NCI-H1048 (cell line): ENCODE results near the gene IDUA.
A peak's percentile ranks its signal among the peaks of the same experiment; 100 is the strongest.

Source experiments
- DNase-seq: peaks from one replicate; lab custom pipeline; 2025; lab: John Stamatoyannopoulos, UW

IDUA gene

DNA sequence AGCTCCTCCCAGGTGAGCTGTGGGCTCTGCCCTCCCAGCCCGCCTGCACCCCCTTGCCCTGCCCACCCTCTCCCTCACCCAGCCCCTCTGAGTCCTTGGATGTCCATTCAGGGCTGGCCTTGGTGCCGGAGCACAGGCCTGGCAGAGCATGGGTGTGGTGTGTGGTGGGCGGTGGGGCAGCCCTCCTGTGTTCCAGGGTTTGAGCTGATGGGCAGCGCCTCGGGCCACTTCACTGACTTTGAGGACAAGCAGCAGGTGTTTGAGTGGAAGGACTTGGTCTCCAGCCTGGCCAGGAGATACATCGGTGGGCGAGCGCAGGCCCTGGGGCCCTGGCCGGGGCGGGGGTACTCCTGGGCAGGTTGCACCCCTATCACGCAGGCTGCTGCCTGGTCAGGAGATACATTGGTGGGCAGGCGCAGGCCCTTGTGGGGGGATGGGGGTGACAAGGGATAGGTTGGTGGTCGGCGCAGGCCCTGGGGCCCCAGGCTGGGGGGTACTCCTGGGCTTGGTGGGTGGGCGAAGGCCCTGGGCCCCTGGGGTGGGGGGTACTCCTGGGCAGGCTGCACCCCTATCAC lies 13.9 kb downstream of the IDUA start:
- DNase-seq: no peak

DNA sequence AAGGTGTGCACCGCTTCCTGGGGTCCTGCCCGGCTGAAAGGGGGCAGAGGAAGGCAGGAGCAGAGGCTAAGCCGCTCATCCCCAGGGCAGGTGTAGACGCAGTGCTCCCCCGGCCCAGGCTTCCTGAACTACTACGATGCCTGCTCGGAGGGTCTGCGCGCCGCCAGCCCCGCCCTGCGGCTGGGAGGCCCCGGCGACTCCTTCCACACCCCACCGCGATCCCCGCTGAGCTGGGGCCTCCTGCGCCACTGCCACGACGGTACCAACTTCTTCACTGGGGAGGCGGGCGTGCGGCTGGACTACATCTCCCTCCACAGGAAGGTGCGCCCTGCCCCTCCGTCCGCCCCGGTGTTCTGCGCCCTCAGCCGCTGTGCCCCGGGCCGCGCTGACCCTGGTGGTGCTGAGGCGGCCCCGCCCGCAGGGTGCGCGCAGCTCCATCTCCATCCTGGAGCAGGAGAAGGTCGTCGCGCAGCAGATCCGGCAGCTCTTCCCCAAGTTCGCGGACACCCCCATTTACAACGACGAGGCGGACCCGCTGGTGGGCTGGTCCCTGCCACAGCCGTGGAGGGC lies 14.8 kb downstream of the IDUA start:
- DNase-seq: no peak

GRCh38 chr4:1002131-1002630 lies 15.3 kb downstream of the IDUA start:
- DNase-seq: no peak

GRCh38 chr4:1002631-1003251 lies 15.9 kb downstream of the IDUA start:
- DNase-seq: no peak

DNA sequence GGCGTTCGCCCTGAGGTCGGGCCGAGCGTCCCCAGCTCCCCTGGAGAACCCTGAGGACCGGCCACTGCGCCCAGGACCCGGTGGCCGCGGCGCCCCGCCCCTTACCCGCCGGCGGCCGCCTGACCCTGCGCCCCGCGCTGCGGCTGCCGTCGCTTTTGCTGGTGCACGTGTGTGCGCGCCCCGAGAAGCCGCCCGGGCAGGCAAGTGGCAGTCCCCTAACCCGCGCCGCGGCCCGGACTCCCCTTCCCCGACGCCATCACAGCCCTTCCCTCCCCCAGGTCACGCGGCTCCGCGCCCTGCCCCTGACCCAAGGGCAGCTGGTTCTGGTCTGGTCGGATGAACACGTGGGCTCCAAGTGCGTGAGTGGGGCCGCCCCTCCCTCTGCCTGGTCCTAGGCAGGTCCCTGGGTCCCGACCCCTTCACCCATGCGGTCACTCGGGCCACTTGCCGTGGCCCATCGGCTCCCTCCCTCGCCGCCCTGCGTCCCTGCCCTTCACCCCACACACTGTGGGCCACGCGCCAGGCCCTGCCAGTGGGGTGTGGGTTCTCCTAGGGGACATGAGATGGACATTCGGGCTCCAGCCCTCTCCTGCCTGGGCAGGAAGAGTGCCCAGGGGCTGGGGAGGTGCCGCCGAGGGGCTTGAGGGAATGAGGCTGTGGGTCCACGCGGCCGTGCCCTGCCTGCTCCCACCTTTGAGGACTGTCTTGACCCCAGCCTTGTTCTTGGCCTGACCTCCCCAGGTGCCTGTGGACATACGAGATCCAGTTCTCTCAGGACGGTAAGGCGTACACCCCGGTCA lies 16.6 kb downstream of the IDUA start:
- DNase-seq: no peak

- DNase-seq: no peak
These were observed 17.2 kb downstream of the IDUA start for GRCh38 chr4:1004071-1004418.

- no peak for DNase-seq
These were observed 18.0 kb downstream of the IDUA start for GRCh38 chr4:1004557-1005485.

DNA sequence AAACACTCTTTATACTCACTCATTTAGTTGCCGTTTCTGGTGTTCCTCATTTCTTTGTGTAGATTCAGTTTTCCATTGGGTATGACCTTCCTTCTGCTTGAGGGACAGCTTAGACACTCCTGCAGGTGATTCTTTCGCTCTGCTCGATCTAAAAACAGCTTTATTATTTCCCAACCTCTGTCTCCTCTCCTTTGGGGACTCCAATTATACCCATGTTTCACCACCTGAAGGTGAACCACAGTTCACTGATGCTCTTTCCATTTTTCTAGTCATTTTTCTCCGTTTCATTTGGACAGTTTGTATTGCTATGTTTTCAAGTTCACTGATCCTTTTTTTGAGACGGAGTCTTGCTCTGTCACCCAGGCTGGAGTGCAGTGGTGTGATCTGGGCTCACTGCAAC lies 20.0 kb downstream of the IDUA start:
- DNase-seq: no peak

DNA sequence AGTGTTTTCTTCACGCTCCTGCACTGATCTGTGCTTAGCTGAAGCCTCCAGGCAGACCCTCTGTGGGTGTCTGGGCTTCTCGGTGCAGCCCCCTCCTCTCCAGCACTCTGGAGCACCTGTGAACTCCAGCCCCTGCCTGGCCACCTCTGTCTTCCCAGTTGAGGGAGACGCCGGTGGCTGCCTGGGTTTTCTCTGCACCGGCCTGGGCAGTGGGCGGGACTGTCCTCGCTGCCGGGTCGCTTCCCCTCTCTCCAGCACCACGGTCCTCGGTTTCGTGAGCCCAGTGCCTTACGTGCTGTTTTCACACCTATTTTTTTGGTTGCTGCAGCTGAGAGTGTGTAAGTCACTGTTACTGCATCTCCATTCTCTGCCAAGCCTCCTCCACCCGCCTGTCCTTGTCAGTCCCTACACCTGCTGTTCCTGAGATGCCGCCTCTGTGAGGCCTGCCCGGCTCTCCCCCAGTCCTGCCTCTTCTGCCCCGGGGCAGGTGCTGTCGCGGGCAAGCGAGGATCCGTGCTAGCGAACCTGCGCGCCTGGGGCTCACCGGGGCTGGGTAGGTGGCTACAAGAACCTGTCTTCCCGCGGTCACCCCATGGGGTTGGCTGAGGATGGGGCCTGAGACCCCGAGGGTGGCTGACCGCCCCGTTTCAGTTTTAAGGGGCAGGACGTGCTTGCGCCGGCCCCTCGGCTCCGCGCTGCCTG lies 22.1 kb downstream of the IDUA start:
- no peak for DNase-seq

DNA sequence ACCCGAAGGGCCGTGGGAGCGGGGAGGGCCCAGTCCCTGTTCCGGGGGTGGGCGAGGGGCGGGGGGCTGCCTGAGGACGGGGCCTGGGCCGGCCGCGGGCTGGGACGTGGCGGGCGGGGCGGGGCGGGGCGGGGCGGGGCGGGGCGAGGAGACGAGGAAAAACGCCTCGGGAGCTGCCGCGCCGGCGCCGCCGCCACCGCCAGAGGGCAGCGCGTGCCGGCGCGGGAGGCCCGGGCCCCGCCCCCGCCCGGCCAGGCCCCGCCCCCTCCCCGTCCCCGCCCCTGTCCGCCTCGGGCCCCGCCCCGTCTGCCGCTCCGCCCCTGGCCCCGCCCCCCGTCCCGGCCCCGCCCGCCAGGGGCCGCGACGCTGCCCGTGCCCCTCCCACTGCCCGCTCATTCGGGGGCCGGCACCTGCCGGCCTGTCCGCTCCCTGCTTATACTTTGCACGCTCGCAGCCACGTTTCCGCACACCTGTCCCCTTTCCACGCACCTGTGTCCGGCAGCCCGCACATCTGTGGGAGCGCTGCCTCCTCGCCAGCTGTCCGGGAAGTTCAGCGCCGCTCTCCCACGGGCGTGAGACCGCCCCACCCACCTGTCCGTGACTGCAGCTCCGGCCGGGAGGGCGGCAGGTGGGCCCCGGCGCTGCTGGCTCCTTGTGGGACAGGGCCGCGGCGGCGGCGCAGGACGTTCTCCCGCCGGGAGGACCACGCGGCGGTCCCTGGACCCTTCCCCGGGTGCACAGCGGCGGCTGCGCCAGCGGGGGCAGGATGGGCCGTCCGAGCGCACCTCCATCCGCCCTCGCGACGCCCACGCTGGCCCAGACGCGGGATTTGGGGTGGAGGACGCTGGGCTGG lies 22.9 kb downstream of the IDUA start:
- peak; percentile 19 for DNase-seq

- DNase-seq: no peak
These were observed 23.7 kb downstream of the IDUA start for GRCh38 chr4:1010395-1011021.

DNA sequence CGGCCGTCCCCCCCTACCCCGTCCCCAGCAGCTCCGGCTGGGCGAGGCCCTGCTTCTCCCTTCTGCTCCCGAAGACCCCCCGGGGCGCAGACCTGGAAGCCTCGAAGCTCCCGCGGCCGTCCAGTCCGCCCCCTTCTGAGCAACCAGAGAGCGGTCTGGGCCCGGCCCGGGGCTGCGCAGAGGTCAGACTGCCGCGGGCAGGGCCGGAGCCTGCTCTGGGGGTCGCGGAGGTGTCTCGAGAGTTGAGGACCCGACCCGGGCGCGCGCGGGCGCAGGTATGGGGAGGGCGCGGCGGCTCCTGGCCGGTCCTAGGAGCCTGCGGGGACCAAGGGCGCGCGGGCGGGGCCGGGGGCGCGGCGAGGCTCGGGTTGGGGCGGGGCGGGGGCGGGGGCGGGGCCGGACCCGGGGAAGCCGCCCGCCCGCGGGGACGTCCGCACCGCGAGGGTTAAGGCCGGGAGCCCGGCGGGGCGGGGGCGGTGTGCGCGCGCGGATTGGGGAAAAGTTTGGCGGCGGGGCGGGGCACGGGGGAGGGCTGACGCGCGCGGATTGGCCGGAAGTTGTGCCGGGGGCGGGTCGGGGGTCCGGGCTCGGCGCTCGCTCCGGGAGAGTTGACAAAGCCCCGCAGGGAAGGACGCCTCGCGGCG lies 24.3 kb downstream of the IDUA start, which contains the start of gene FGFRL1:
Gene FGFRL1, plus strand, starts transcription at position 605 of the 644 bp plus-strand sequence. CDS start 860 bp downstream, outside the sequence.
- peak; percentile 80 for DNase-seq

DNA sequence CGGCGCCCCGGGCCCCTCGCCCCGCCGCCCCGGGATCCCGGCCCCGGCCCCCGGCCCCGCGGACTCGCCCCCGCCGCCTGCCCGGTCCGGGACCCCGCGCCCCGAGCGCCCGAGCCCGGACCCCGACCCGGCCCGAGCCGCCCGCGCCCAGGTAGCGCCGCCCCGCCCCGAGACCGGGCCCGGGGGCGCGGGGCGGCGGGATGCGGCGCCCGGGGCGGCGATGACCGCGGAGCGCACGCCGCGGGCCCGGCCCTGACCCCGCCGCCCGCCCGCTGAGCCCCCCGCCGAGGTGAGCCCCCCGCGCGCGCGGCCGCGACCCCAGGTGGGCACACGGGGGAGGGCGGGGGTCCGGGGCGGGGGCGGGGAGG lies 24.8 kb downstream of the IDUA start:
- DNase-seq: no peak

- no peak for DNase-seq
These were observed 25.3 kb downstream of the IDUA start for GRCh38 chr4:1012034-1012739.

DNA sequence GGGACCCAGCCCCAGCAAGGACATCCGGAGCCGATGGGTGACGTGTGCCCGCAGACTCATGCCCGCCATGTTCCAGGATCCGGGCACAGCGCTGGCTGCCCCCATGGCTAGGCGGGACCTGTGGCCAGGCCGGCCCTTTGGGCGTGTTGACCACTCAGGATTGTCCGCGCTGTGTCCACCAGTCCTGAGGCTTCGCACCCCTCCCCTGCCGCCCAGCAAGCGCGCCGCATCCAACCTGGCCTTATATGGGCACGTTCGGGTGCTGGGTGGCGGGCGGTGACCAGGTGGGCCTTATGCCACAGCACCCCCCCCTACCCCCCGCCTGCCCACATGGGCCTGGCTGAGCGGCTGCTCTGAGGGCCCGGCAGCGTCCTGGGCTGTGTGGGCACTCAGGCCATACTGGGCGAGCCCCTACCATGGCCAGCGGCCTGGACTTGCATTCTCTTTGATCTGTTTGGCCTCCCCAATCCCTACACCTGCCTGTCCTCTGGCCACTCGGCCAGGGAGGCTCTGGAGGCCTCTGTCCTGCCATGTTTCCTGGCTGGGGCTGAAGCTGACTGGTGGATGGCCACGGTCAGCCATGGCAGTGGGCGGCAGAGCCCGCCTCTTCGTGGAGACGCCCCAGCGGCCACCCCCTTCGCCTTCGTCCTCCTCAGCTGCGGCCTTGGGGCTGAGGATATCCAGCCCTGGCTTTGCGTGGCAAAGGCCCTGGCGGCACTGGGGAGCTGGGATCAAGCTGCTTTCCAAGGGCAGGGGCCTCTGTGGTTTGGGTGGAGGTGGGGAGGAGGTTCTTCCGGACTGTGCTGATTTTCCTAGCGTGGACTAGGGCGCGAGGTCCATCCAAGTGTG lies 26.6 kb downstream of the IDUA start:
- DNase-seq: no peak

DNA sequence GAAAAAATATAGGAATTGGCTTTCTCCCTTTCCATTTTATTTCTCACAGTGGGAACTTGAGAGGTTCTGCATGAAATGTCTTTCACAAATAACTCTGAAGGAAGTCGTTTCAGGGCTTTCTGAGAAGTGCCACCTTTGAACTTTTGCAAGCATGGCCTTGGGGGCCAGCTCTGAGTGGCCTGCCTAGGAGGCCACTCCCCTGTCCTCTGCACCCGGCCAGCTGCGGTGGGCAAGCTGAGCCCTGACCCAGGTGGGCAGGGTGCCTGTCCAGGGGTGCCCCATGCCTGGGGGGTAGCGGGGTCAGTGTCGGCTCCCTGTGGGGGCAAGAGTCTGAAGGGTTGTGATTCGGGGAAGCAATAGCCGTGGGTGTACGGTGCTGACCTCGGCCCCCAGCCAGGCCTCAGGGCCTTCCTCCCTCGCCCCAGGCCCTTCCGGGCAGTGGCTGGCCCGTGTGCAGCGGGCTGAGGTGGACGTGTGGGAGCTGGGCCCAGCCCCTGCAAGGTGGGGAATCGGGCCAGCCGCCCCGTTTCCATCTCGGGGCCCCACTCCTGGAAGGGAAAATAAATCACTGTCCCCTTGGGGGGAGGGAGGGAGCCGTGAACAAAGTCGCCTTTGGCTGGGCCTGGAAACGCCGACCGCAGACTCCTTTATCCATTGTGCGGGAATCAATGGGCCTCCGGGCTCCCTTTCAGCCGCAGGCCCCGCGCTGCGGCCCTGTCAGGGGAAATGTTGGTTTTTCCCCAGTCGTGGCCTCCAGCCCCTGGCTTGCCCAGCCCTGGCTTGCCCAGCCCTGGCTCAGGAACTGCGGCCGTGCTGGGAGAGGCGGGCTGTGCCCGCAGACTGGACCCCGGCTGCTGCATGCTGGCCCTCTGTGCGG lies 27.7 kb downstream of the IDUA start:
- DNase-seq: no peak

- DNase-seq: no peak
These were observed 28.3 kb downstream of the IDUA start for GRCh38 chr4:1015179-1015578.
